BE2C (cell line): ENCODE results near the gene FLYWCH2.
"Not testable (repeated sequence)": the region's sequence is repeated elsewhere in the genome, so short reads cannot be mapped to it uniquely, and the experiment has no call there.

Experiments
- DNase-seq: peaks from one replicate; pipeline ENCODE4 v3.0.0-alpha.2; 2020
- H3K27me3 ChIP-seq: fragments of 250-450 bp; sonication (Bioruptor Pico); 2 replicates; pipeline ENCODE4 v1.5.1; 2020; ENCODE audit warnings: mild to moderate bottlenecking
- H3K36me3 ChIP-seq: fragments of 250-450 bp; sonication (Bioruptor Pico); 2 replicates; pipeline ENCODE4 v1.5.1; 2020; ENCODE audit warnings: mild to moderate bottlenecking
- H3K4me1 ChIP-seq: fragments of 250-450 bp; sonication (Bioruptor Pico); 2 replicates; pipeline ENCODE4 v1.5.1; 2020
- H3K4me3 ChIP-seq: 2 replicates; pipeline ENCODE4 v1.5.1; 2011; ENCODE audit warnings: low read depth, low read length
- H3K9me3 ChIP-seq: fragments of 250-450 bp; sonication (Bioruptor Pico); 2 replicates; pipeline ENCODE4 v1.5.1; 2020
- TF ChIP-seq, protein P1 (sequence below): IDR thresholded peaks from 2 replicates; pipeline ENCODE4 v1.5.1; 2012; ENCODE audit warnings: mild to moderate bottlenecking, low read depth, low read length

Gene FLYWCH2

GRCh38 chr16:2924901-2925755, 42.1 kb downstream of the FLYWCH2 start:
- DNase-seq: no peak
- H3K4me1 ChIP-seq: peaks cover 3% of the 10 kb centered on the region
- TF ChIP-seq, protein P1, sequence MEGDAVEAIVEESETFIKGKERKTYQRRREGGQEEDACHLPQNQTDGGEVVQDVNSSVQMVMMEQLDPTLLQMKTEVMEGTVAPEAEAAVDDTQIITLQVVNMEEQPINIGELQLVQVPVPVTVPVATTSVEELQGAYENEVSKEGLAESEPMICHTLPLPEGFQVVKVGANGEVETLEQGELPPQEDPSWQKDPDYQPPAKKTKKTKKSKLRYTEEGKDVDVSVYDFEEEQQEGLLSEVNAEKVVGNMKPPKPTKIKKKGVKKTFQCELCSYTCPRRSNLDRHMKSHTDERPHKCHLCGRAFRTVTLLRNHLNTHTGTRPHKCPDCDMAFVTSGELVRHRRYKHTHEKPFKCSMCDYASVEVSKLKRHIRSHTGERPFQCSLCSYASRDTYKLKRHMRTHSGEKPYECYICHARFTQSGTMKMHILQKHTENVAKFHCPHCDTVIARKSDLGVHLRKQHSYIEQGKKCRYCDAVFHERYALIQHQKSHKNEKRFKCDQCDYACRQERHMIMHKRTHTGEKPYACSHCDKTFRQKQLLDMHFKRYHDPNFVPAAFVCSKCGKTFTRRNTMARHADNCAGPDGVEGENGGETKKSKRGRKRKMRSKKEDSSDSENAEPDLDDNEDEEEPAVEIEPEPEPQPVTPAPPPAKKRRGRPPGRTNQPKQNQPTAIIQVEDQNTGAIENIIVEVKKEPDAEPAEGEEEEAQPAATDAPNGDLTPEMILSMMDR: no peak
- H3K9me3 ChIP-seq: no peaks in the 10 kb centered on the region
- H3K4me3 ChIP-seq: no peak overlapping the region
- no peaks in the 10 kb centered on the region for H3K36me3 ChIP-seq
- no peaks in the 10 kb centered on the region for H3K27me3 ChIP-seq

DNA sequence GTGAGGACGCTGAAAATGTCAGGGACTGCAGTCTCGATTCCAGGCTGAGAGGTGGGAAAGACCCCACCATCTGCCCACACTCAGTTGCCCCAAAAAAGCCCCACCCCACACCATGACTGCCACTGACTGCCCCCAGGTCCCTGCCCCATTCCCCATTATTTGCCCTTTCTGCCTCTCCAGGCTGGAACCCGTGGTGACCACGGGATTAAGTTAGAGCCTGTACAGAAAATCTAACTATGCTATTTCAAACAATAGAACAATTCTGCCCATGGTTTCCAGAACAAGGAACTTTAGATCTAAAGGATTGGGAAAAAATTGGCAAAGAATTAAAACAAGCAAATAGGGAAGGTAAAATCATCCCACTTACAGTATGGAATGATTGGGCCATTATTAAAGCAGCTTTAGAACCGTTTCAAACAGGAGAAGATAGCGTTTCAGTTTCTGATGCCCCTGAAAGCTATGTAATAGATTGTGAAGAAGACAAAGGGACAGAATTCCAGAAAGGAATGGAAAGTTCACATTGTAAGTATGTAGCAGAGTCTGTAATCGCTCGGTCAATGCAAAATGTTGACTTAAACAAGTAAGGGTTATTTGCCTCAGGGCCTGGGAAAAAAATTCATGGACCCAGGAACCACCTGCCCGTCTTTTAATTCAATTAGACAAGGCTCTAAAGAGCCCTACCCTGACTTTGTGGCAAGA, 43.1 kb downstream of the FLYWCH2 start:
- H3K27me3 ChIP-seq: no peaks in the 10 kb centered on the region
- H3K9me3 ChIP-seq: no peaks in the 10 kb centered on the region
- 0 out of 2 replicates have a peak, but pooled peaks cover 4% of the 10 kb centered on the region for H3K36me3 ChIP-seq
- H3K4me3 ChIP-seq: no peak overlapping the region
- TF ChIP-seq, protein P1: no peak
- H3K4me1 ChIP-seq: peaks cover 3% of the 10 kb centered on the region
- DNase-seq: no peak

DNA sequence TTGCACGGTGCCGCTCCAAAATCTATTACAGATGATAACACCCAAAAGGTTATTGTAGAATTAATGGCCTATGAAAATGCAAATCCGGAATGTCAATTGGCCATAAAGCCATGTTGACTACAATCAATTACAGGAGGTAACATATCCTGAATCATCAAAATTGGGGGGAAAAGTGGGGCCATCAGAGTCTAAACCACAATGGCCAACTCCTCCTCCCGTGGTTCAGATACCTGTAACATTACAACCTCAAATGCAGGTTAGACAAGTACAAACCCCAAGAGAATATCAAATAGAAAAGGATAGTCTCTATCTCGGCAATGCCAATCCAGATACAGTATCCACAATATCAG, 43.6 kb downstream of the FLYWCH2 start:
- Histone ChIP-seq H3K4me1 (peaks cover 3% of the 10 kb centered on the region), H3K4me3 (peak overlapping the region; percentile 43), H3K9me3 (no peaks in the 10 kb centered on the region), H3K36me3 (0 out of 2 replicates have a peak, but pooled peaks cover 4% of the 10 kb centered on the region), H3K27me3 (no peaks in the 10 kb centered on the region)
- TF ChIP-seq, protein P1: no peak
- no peak for DNase-seq

- Histone ChIP-seq H3K9me3 (no peaks in the 10 kb centered on the region), H3K36me3 (0 out of 2 replicates have a peak, but pooled peaks cover 4% of the 10 kb centered on the region), H3K4me1 (peaks cover 3% of the 10 kb centered on the region), H3K27me3 (no peaks in the 10 kb centered on the region), H3K4me3 (peak overlapping the region; percentile 43)
- DNase-seq: peak; percentile 87
- TF ChIP-seq, protein P1: peak; percentile 93
Observed at GRCh38 chr16:2927010-2927646, 44.1 kb downstream of the FLYWCH2 start.

GRCh38 chr16:2928151-2928550, 45.1 kb downstream of the FLYWCH2 start:
- H3K4me1 ChIP-seq, H3K9me3 ChIP-seq, H3K4me3 ChIP-seq, H3K36me3 ChIP-seq, DNase-seq, H3K27me3 ChIP-seq: not testable (repeated sequence)

DNA sequence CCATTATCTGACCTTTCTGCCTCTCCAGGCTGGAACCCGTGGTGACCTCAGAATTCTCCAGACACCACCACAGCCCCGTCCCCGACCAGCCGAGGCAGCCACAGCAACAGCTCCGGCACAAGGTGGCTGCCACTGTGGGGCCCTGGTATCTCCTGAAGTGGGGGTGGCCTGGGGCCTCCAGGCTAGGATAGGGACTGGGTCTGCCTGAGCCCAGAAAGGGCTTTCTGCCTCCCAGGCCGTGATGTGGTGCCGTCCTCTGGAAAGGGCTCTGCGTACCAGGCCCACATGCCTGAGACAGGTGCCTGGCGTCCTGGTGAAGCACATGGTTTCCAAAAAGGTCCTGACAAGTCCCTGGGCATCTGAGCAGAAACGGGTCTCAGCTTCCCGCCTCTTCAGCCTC, 45.8 kb downstream of the FLYWCH2 start:
- Histone ChIP-seq H3K4me3 (no peak overlapping the region), H3K9me3 (no peaks in the 10 kb centered on the region), H3K27me3 (no peaks in the 10 kb centered on the region), H3K4me1 (peaks cover 3% of the 10 kb centered on the region), H3K36me3 (0 out of 2 replicates have a peak, but pooled peaks cover 4% of the 10 kb centered on the region)
- DNase-seq: no peak
- TF ChIP-seq, protein P1: no peak
